ENCODE results near the gene RAD51.
A peak's percentile ranks its signal among the peaks of the same experiment; 100 is the strongest.

The RAD51 gene

DNA sequence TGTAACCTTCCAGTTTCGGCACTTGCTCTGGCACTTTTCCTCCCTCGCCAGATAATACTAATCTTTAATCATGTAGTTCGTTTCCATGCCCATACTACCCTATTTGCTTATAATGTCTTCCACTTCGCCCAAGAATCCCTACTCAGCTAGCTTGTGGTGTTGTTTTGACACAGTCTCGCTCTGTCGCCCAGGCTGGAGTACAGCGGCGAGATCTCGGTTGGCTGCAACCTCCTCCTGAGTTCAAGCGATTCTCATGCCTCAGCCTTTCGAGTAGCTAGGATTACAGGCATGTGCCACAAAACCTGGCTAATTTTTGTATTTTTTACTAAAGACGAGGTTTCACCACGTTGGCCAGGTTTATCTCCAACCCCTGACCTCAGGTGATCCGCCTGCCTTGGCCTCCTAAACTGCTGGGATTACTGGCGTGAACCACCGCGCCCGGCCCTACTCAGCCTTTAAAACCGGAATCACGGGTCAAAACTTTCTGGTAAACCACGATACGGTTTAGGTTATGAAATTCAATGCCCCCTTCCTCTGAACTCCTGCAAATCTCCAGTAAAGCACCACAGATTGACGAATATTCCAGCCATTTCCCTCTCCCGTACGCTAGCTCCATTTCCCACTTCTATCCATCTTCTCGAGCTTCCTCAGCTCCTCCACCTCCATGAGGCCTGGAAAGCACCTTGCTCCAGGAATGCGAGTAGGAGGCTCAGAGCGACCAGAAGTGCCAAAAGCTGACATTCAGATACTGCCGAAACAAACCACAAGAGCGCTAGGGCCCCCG lies 878 bp upstream of the RAD51 start:
- POLR2A ChIA-PET: interaction anchor here (0.6 to 0.8 kb wide), 2 partner anchors 46 to 424 kb away, joined by 3 read pairs; no protein-coding TSS in a partner anchor
- CTCF ChIA-PET: interaction anchor here (0.6 to 1.9 kb wide), 12 partner anchors 12 to 203 kb away, joined by 3 to 10 read pairs (median 4); partner anchors contain the start of gene VPS18

GRCh38 chr15:40695469-40695890 lies 506 bp downstream of the RAD51 start:
- TF ChIP-seq CTCF (IDR thresholded peaks at IDR 0.05; ENCODE audit: insufficient read depth, low read length, missing control alignments): no peak
- DNase-seq (ENCODE audit: low read depth, low spot score): no peak
- peak overlapping the region; percentile 96 for H3K4me3 ChIP-seq (ENCODE audit: low read depth, low read length)
- POLR2A ChIA-PET: interaction anchor here (0.7 to 1.1 kb wide), 3 partner anchors 13 to 313 kb away, joined by 3 read pairs; partner anchors contain the start of gene KNSTRN
- CTCF ChIA-PET: interaction anchor here (1.0 to 1.9 kb wide), 5 partner anchors 13 to 200 kb away, joined by 3 to 10 read pairs (median 4); partner anchors contain the start of gene VPS18

More for the DNA sequence above, 878 bp upstream of the RAD51 start:
- TF ChIP-seq CTCF (IDR thresholded peaks at IDR 0.05; ENCODE audit: insufficient read depth, low read length, missing control alignments): no peak
- no peak for DNase-seq (ENCODE audit: low read depth, low spot score)
- H3K4me3 ChIP-seq (ENCODE audit: low read depth, low read length): peak overlapping the region; percentile 96

- ChIA-PET POLR2A (interaction anchor here (0.7 kb wide), 1 partner anchor 314 kb away, joined by 3 read pairs; the partner anchor contains the start of gene KNSTRN), CTCF (interaction anchor here (1.0 to 1.9 kb wide), 3 partner anchors 12 to 196 kb away, joined by 3 to 7 read pairs (median 3); no protein-coding TSS in a partner anchor)
- no peak for TF ChIP-seq CTCF (IDR thresholded peaks at IDR 0.05; ENCODE audit: insufficient read depth, low read length, missing control alignments)
- peak overlapping the region; percentile 96 for H3K4me3 ChIP-seq (ENCODE audit: low read depth, low read length)
- no peak for DNase-seq (ENCODE audit: low read depth, low spot score)
Measured at GRCh38 chr15:40696228-40696627, 1.3 kb downstream of the RAD51 start.

DNA sequence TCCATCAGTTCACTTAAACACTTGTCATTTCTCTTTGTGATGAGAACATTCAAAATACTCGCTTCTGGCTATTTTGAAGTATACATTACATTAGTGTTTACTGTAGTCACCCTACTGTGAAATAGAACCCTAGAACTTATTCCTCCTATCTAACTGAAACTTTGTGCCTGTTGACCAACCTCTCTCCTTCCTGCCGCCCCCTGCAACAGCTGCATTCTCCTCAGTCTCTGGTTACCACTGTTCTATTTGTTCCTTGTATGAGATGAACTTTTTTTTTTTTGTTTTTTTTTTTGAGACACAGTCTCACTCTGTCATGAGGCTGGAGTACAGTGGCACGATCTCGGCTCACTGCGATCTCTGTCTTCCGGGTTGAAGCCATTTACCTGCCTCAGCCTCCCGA lies 2.9 kb downstream of the RAD51 start:
- POLR2A ChIA-PET: no interaction called here
- CTCF ChIA-PET: interaction anchor here (1.3 kb wide), 1 partner anchor 196 kb away, joined by 3 read pairs; the partner anchor contains the start of gene VPS18
- no peak for TF ChIP-seq CTCF (IDR thresholded peaks at IDR 0.05; ENCODE audit: insufficient read depth, low read length, missing control alignments)
- H3K4me3 ChIP-seq (ENCODE audit: low read depth, low read length): no peak overlapping the region
- DNase-seq (ENCODE audit: low read depth, low spot score): no peak

GRCh38 chr15:40702077-40702476 lies 7.1 kb downstream of the RAD51 start:
- POLR2A ChIA-PET: no interaction called here
- CTCF ChIA-PET: interaction anchor here (1.1 to 2.1 kb wide), 4 partner anchors 16 to 192 kb away, joined by 3 to 10 read pairs (median 6); partner anchors contain the start of gene VPS18
- no peak for TF ChIP-seq CTCF (IDR thresholded peaks at IDR 0.05; ENCODE audit: insufficient read depth, low read length, missing control alignments)
- DNase-seq (ENCODE audit: low read depth, low spot score): no peak
- H3K4me3 ChIP-seq (ENCODE audit: low read depth, low read length): no peak overlapping the region

GRCh38 chr15:40706121-40706520 lies 11.1 kb downstream of the RAD51 start:
- ChIA-PET POLR2A (no interaction called here), CTCF (interaction anchor here (0.8 kb wide), 1 partner anchor 11 kb away, joined by 3 read pairs; the partner anchor contains the start of gene RAD51)
- TF ChIP-seq CTCF (IDR thresholded peaks at IDR 0.05; ENCODE audit: insufficient read depth, low read length, missing control alignments): no peak
- DNase-seq (ENCODE audit: low read depth, low spot score): no peak
- no peak overlapping the region for H3K4me3 ChIP-seq (ENCODE audit: low read depth, low read length)
